Natural killer cell (primary cell): ENCODE data around the gene KDM4B. TPM values are rescaled to one million over a fixed set of nuclear protein-coding genes. Genes with fewer than 3 reads are reported as not detected.

Experiments used
- ATAC-seq, 3 donors: fragments of 150-1000 bp in 2 of 3; fragments of 200-7000 bp in 1 of 3; cut with Tn5 transposase; 1 replicate in 1 of 3; 2 replicates in 2 of 3; pipeline ENCODE4 v1.10.0; 2021; ENCODE audit warnings: mild to moderate bottlenecking in 2 of 3, moderate library complexity in 2 of 3
- DNase-seq, 2 donors: peaks; one replicate each; pipeline versions ENCODE4 v3.0.0 to v3.0.0-alpha.2; 2013 to 2021; ENCODE audit warnings: mixed read lengths in 1 of 2
- H3K27ac ChIP-seq: one replicate; pipeline ENCODE4 v1.5.1; 2013; ENCODE audit warnings: mild to moderate bottlenecking, low read length
- H3K27me3 ChIP-seq: one replicate; pipeline ENCODE4 v1.6.1; 2013; ENCODE audit warnings: low read length; ENCODE audit not compliant: control insufficient read depth, insufficient read depth
- H3K36me3 ChIP-seq: one replicate; pipeline ENCODE4 v1.6.1; 2013; ENCODE audit warnings: low read length; ENCODE audit not compliant: control insufficient read depth, insufficient read depth
- H3K4me1 ChIP-seq: one replicate; pipeline ENCODE4 v1.6.1; 2013; ENCODE audit warnings: low read length; ENCODE audit not compliant: control insufficient read depth, insufficient read depth
- H3K4me3 ChIP-seq: one replicate; pipeline ENCODE4 v1.5.1; 2013; ENCODE audit warnings: low read length
- H3K9me3 ChIP-seq: one replicate; pipeline ENCODE4 v1.6.1; 2013; ENCODE audit warnings: low read length; ENCODE audit not compliant: control insufficient read depth, insufficient read depth
- H3K27ac Mint-ChIP-seq, 2 donors: one replicate each; pipeline ENCODE4 v1.8.0; 2022; ENCODE audit warnings: mild to moderate bottlenecking in 2 of 2, mixed read lengths in 2 of 2, moderate library complexity in 1 of 2
- H3K27me3 Mint-ChIP-seq, 2 donors: one replicate each; pipeline ENCODE4 v1.8.0; 2022; ENCODE audit warnings: low read depth in 2 of 2, mixed read lengths in 2 of 2
- H3K36me3 Mint-ChIP-seq: one replicate; pipeline ENCODE4 v1.8.0; 2022; ENCODE audit warnings: mixed read lengths
- H3K4me1 Mint-ChIP-seq, 2 donors: one replicate each; pipeline ENCODE4 v1.8.0; 2022; ENCODE audit warnings: mixed read lengths in 2 of 2
- H3K4me3 Mint-ChIP-seq: one replicate; pipeline ENCODE4 v1.8.0; 2022; ENCODE audit warnings: mild to moderate bottlenecking, moderate library complexity, mixed read lengths
- H3K9me3 Mint-ChIP-seq, 2 donors: one replicate each; pipeline ENCODE4 v1.8.0; 2022; ENCODE audit warnings: mixed read lengths in 2 of 2
- CTCF ChIP-seq: fragments of 200-600 bp; IDR thresholded peaks from one replicate; pipeline ENCODE4 v1.8.0; 2022; ENCODE audit warnings: antibody characterized with exemption
- WGBS: methylation state at CpG from one replicate; pipeline ENCODE4 v1.1.7; 2013; ENCODE audit warnings: missing lambda C conversion rate; ENCODE audit not compliant: insufficient coverage; 5-methylcytosine and 5-hydroxymethylcytosine counted together
- intact Hi-C: fragments of 100-400 bp; cut with micrococcal nuclease; formaldehyde crosslinking; loops from one replicate; pipeline ENCODE4 v1.14.2; 2022
- total RNA-seq, 4 donors: library from RNA; stranded (reverse); fragments of 120-200 nt in 1 of 4; gene quantifications; one replicate each; pipeline versions ENCODE4 v1.2.3 to v1.2.4, GENCODE V29; 2013 to 2022

The KDM4B gene
- total RNA-seq, 3 donors from 2014 or later (not counting 1 experiment from before 2014, with no cell fraction given), result 68.0 to 73.5 (median 68.1) TPM

DNA sequence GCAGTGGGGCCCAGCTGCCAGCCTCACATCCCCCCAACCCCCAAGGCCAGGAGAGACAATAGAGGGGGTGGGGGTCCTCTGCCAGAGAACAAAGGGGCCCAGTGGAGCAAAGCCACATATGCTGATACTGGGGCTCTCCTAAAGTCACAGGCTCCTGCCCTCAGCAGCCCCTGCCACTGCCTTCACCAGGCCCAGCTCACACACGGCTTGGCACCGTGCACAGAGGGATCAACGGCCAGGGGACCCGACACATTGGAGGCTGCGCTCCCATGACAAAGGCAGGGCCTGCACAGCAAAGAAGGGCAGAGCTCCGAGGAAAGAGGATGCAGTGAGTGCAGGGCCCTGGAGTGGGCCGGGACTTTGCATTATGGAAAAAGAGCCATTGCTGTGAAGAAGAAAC is 146.4 kb downstream of the KDM4B start:
- H3K4me1 ChIP-seq, result no peaks in the 10 kb centered on the region
- no peaks in the 10 kb centered on the region for H3K27me3 Mint-ChIP-seq
- intact Hi-C loops, result no loop called here
- H3K4me3 ChIP-seq, result no peak overlapping the region
- H3K27ac Mint-ChIP-seq, result no peak overlapping the region
- no peaks in the 10 kb centered on the region for H3K36me3 Mint-ChIP-seq
- DNase-seq (no peak), ATAC-seq (no peak)
- no peak overlapping the region for H3K4me3 Mint-ChIP-seq
- peaks cover 0 to 4% of the 10 kb centered on the region in 2 donors for H3K9me3 Mint-ChIP-seq
- TF ChIP-seq CTCF, result no peak
- peaks cover 21% of the 10 kb centered on the region for H3K36me3 ChIP-seq
- H3K27me3 ChIP-seq, result no peaks in the 10 kb centered on the region
- peaks cover 5 to 11% of the 10 kb centered on the region in 2 donors for H3K4me1 Mint-ChIP-seq
- peaks cover 9% of the 10 kb centered on the region for H3K9me3 ChIP-seq
- 99% methylated on average over 7 of the region's 7 CpGs for WGBS
- no peak overlapping the region for H3K27ac ChIP-seq

DNA sequence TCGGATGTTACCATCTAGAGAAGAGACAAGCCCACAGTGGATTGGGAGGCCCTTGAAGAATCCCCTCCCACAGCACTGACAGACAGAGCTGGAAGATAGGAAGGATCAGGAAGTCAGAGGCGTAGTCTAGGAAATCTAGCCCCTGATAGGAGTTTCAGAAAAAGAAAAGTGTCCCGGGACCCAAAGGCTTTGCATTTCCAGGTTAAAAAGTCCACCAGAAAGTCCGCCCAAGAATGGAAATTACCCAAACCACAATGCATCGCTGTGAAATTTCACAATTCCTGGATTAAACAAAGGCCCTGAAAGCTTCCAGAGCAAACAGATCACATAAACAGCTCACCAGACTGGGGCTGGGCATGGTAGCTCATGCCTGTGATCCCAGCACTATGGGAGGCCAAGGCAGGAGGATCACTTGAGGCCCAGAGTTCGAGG is 146.9 kb downstream of the KDM4B start:
- intact Hi-C loops, result no loop called here
- Mint-ChIP-seq H3K4me1 (peaks cover 5 to 11% of the 10 kb centered on the region in 2 donors), H3K36me3 (no peaks in the 10 kb centered on the region), H3K4me3 (no peak overlapping the region), H3K27ac (no peak overlapping the region), H3K9me3 (peaks cover 0 to 4% of the 10 kb centered on the region in 2 donors), H3K27me3 (no peaks in the 10 kb centered on the region)
- no peak for DNase-seq
- TF ChIP-seq CTCF, result no peak
- Histone ChIP-seq H3K9me3 (peaks cover 9% of the 10 kb centered on the region), H3K27ac (no peak overlapping the region), H3K4me1 (peaks cover 2% of the 10 kb centered on the region), H3K36me3 (peaks cover 21% of the 10 kb centered on the region), H3K4me3 (no peak overlapping the region), H3K27me3 (no peaks in the 10 kb centered on the region)
- 97% methylated on average over 5 of the region's 6 CpGs for WGBS
- ATAC-seq, result no peak

GRCh38 chr19:5116292-5116691 is 147.4 kb downstream of the KDM4B start:
- Histone ChIP-seq H3K36me3 (peaks cover 17% of the 10 kb centered on the region), H3K4me3 (no peak overlapping the region), H3K27ac (no peak overlapping the region), H3K4me1 (peaks cover 8% of the 10 kb centered on the region), H3K9me3 (peaks cover 9% of the 10 kb centered on the region), H3K27me3 (no peaks in the 10 kb centered on the region)
- no peak for TF ChIP-seq CTCF
- peaks cover 10 to 16% of the 10 kb centered on the region in 2 donors for H3K4me1 Mint-ChIP-seq
- no peaks in the 10 kb centered on the region for H3K36me3 Mint-ChIP-seq
- ATAC-seq, result no peak
- no peak for DNase-seq
- peak overlapping the region in 1 of 2 donors; percentile 30 for H3K27ac Mint-ChIP-seq
- intact Hi-C loops, result no loop called here
- 94% methylated on average over 1 of the region's 2 CpGs for WGBS
- H3K4me3 Mint-ChIP-seq, result no peak overlapping the region
- H3K27me3 Mint-ChIP-seq, result no peaks in the 10 kb centered on the region
- peaks cover 0 to 4% of the 10 kb centered on the region in 2 donors for H3K9me3 Mint-ChIP-seq

DNA sequence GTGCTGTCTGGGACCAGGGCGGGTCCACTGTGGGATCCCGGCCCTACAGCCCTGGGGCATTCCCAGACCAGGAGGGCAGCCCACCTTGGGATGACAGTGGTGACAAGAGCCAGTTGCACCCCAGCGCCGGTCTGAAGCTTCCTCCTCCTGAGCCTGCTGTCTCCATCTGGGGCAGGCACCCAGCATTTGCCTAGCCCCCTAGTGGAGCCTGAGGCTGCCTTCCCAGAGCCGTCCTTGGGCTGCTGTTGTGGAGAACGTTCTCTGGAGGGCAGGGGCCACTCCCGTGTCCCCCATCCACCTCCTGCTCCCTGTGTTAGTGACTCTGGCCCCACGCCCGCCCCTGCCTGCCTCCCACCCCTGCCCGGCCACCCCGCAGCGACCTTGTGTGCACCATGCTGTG is 148.5 kb downstream of the KDM4B start:
- Mint-ChIP-seq H3K27ac (no peak overlapping the region), H3K27me3 (no peaks in the 10 kb centered on the region), H3K4me3 (no peak overlapping the region), H3K4me1 (peaks cover 18 to 27% of the 10 kb centered on the region in 2 donors), H3K9me3 (peaks cover 0 to 4% of the 10 kb centered on the region in 2 donors), H3K36me3 (peaks cover 4% of the 10 kb centered on the region)
- H3K9me3 ChIP-seq, result peaks cover 9% of the 10 kb centered on the region
- peaks cover 18% of the 10 kb centered on the region for H3K4me1 ChIP-seq
- no peak for TF ChIP-seq CTCF
- no peak overlapping the region for H3K27ac ChIP-seq
- ATAC-seq (no peak), DNase-seq (no peak)
- intact Hi-C loops, result no loop called here
- 96% methylated on average over 12 of the region's 12 CpGs for WGBS
- no peaks in the 10 kb centered on the region for H3K27me3 ChIP-seq
- no peak overlapping the region for H3K4me3 ChIP-seq
- peaks cover 9% of the 10 kb centered on the region for H3K36me3 ChIP-seq
